RWPE2 (cell line): ENCODE measurements around the gene ZNF804B.

Source experiments
- ATAC-seq: fragments of 200-7000 bp; cut with Tn5 transposase; 3 replicates; pipeline ENCODE4 v1.9.1; 2021; ENCODE audit warnings: low read depth
- DNase-seq: peaks from one replicate; pipeline ENCODE4 v3.0.0-alpha.2; 2020; ENCODE audit warnings: low spot score
- H3K27ac ChIP-seq: fragments of 450-650 bp; 2 replicates; pipeline ENCODE4 v1.5.1; 2017; ENCODE audit warnings: mild to moderate bottlenecking; ENCODE audit not compliant: poor library complexity, severe bottlenecking
- H3K27me3 ChIP-seq: fragments of 250-450 bp; sonication (Bioruptor Pico); 2 replicates; pipeline ENCODE4 v1.5.1; 2021; ENCODE audit warnings: mild to moderate bottlenecking, moderate library complexity; ENCODE audit not compliant: insufficient read depth, poor library complexity, severe bottlenecking
- H3K36me3 ChIP-seq: fragments of 250-450 bp; sonication (Bioruptor Pico); 2 replicates; pipeline ENCODE4 v1.5.1; 2020; ENCODE audit warnings: low read depth, mild to moderate bottlenecking, moderate library complexity
- H3K4me1 ChIP-seq: fragments of 250-450 bp; sonication (Bioruptor Pico); 2 replicates; pipeline ENCODE4 v1.5.1; 2021; ENCODE audit warnings: mild to moderate bottlenecking, moderate library complexity; ENCODE audit not compliant: insufficient read depth, poor library complexity, severe bottlenecking
- H3K4me3 ChIP-seq: fragments of 250-450 bp; sonication (Bioruptor Pico); 2 replicates; pipeline ENCODE4 v1.5.1; 2021; ENCODE audit warnings: mild to moderate bottlenecking, moderate library complexity; ENCODE audit not compliant: severe bottlenecking
- H3K9me3 ChIP-seq: fragments of 250-450 bp; sonication (Bioruptor Pico); 2 replicates; pipeline ENCODE4 v1.5.1; 2021; ENCODE audit warnings: mild to moderate bottlenecking, moderate library complexity; ENCODE audit not compliant: severe bottlenecking
- CTCF ChIP-seq: fragments of 450-650 bp; IDR thresholded peaks from one replicate; pipeline ENCODE4 v1.5.1; 2017; ENCODE audit warnings: mild to moderate bottlenecking, moderate library complexity; ENCODE audit not compliant: poor library complexity, severe bottlenecking

ZNF804B gene

GRCh38 chr7:89017695-89018094 is 258.2 kb downstream of the ZNF804B start:
- no peaks in the 10 kb centered on the region for H3K4me1 ChIP-seq
- ATAC-seq (no peak), DNase-seq (no peak)
- no peak overlapping the region for H3K27ac ChIP-seq
- no peaks in the 10 kb centered on the region for H3K36me3 ChIP-seq
- no peak for TF ChIP-seq CTCF
- no peaks in the 10 kb centered on the region for H3K27me3 ChIP-seq
- H3K4me3 ChIP-seq: no peak overlapping the region
- no peaks in the 10 kb centered on the region for H3K9me3 ChIP-seq

GRCh38 chr7:89021741-89022140 is 262.2 kb downstream of the ZNF804B start:
- DNase-seq (no peak), ATAC-seq (no peak)
- no peak overlapping the region for H3K4me3 ChIP-seq
- no peaks in the 10 kb centered on the region for H3K27me3 ChIP-seq
- no peaks in the 10 kb centered on the region for H3K9me3 ChIP-seq
- H3K36me3 ChIP-seq: no peaks in the 10 kb centered on the region
- no peak overlapping the region for H3K27ac ChIP-seq
- H3K4me1 ChIP-seq: no peaks in the 10 kb centered on the region
- no peak for TF ChIP-seq CTCF

GRCh38 chr7:89023206-89023605 is 263.7 kb downstream of the ZNF804B start:
- no peak for ATAC-seq
- H3K4me3 ChIP-seq: no peak overlapping the region
- no peaks in the 10 kb centered on the region for H3K36me3 ChIP-seq
- no peaks in the 10 kb centered on the region for H3K27me3 ChIP-seq
- no peak for TF ChIP-seq CTCF
- no peaks in the 10 kb centered on the region for H3K4me1 ChIP-seq
- H3K9me3 ChIP-seq: no peaks in the 10 kb centered on the region
- no peak for DNase-seq
- no peak overlapping the region for H3K27ac ChIP-seq

GRCh38 chr7:89023877-89024276 is 264.4 kb downstream of the ZNF804B start:
- no peak overlapping the region for H3K27ac ChIP-seq
- ATAC-seq (no peak), DNase-seq (no peak)
- no peaks in the 10 kb centered on the region for H3K9me3 ChIP-seq
- H3K4me1 ChIP-seq: no peaks in the 10 kb centered on the region
- no peaks in the 10 kb centered on the region for H3K36me3 ChIP-seq
- no peak overlapping the region for H3K4me3 ChIP-seq
- no peak for TF ChIP-seq CTCF
- no peaks in the 10 kb centered on the region for H3K27me3 ChIP-seq

- H3K27me3 ChIP-seq: no peaks in the 10 kb centered on the region
- ATAC-seq: no peak
- TF ChIP-seq CTCF: no peak
- H3K36me3 ChIP-seq: no peaks in the 10 kb centered on the region
- no peaks in the 10 kb centered on the region for H3K9me3 ChIP-seq
- DNase-seq: no peak
- no peak overlapping the region for H3K4me3 ChIP-seq
- no peaks in the 10 kb centered on the region for H3K4me1 ChIP-seq
- H3K27ac ChIP-seq: no peak overlapping the region
Observed at GRCh38 chr7:89027781-89028180, 268.3 kb downstream of the ZNF804B start.
